Stimulated activated CD4-positive, alpha-beta T cell treated with anti-CD3 and anti-CD28 coated beads, Interleukin-12 subunit alpha, Interleukin-12 subunit beta, amount 100 ng/mL, for 48 hours (primary cell): ENCODE results near the gene CLIC1.
"Not testable (repeated sequence)": the region's sequence is repeated elsewhere in the genome, so short reads cannot be mapped to it uniquely, and the experiment has no call there.

Experiments used
- DNase-seq, 3 donors: peaks; one replicate each; pipeline ENCODE4 v3.0.0-alpha.2; 2020; ENCODE audit warnings: low read depth in 2 of 3, low spot score in 1 of 3

CLIC1 gene

GRCh38 chr6:31723980-31724691, 12.2 kb downstream of the CLIC1 start:
- DNase-seq: no peak

GRCh38 chr6:31723245-31723979, 12.9 kb downstream of the CLIC1 start, which contains the start of gene MPIG6B:
Gene MPIG6B, plus strand, starts transcription at chr6:31723373. Its CDS starts 11 bp downstream, at chr6:31723384.
- no peak for DNase-seq

GRCh38 chr6:31722173-31722572, 14.2 kb downstream of the CLIC1 start:
- DNase-seq: no peak

- no peak for DNase-seq
Observed at GRCh38 chr6:31721351-31722020, 14.8 kb downstream of the CLIC1 start, which contains the start of gene LY6G6C. Gene LY6G6C, minus strand, starts transcription at chr6:31721746. Its CDS starts 67 bp downstream, at chr6:31721679.

GRCh38 chr6:31720196-31720770, 16.0 kb downstream of the CLIC1 start:
- no peak for DNase-seq

GRCh38 chr6:31719001-31719400, 17.3 kb downstream of the CLIC1 start:
- no peak for DNase-seq

- no peak for DNase-seq
Observed at GRCh38 chr6:31718265-31718664, 18.1 kb downstream of the CLIC1 start.

GRCh38 chr6:31717499-31718222, 18.7 kb downstream of the CLIC1 start:
- DNase-seq: no peak

- DNase-seq: no peak
Observed at GRCh38 chr6:31715022-31715958, 21.0 kb downstream of the CLIC1 start, which contains the start of gene LY6G6D. Gene LY6G6D, plus strand, starts transcription at chr6:31715348. Its CDS starts 8 bp downstream, at chr6:31715356.

GRCh38 chr6:31713991-31714684, 22.2 kb downstream of the CLIC1 start:
- DNase-seq: no peak

GRCh38 chr6:31713465-31713864, 22.9 kb downstream of the CLIC1 start:
- no peak for DNase-seq

GRCh38 chr6:31712296-31712695, 24.0 kb downstream of the CLIC1 start:
- no peak for DNase-seq

- no peak for DNase-seq
Observed at GRCh38 chr6:31711233-31711632, 25.1 kb downstream of the CLIC1 start.

- no peak for DNase-seq
Observed at GRCh38 chr6:31710523-31711219, 25.7 kb downstream of the CLIC1 start.

- DNase-seq: not testable (repeated sequence)
Observed at GRCh38 chr6:31709157-31709556, 27.2 kb downstream of the CLIC1 start.

- no peak for DNase-seq
Observed at GRCh38 chr6:31708224-31708623, 28.1 kb downstream of the CLIC1 start.

GRCh38 chr6:31707701-31708100, 28.6 kb downstream of the CLIC1 start:
- DNase-seq: no peak

GRCh38 chr6:31706599-31706998, 29.7 kb downstream of the CLIC1 start, which contains the start of gene LY6G6F:
Gene LY6G6F, plus strand, starts transcription at chr6:31706866. Its CDS starts 41 bp downstream, at chr6:31706907.
- DNase-seq: no peak
